GM12865 (cell line): ENCODE measurements around the gene DDX31.

ENCODE experiments used
- DNase-seq: peaks from one replicate; pipeline ENCODE4 v3.0.0; 2010; ENCODE audit warnings: low read depth
- H3K4me3 ChIP-seq: 2 replicates; pipeline ENCODE4 v1.5.1; 2011; ENCODE audit warnings: mild to moderate bottlenecking, low read depth, low read length, control low read depth
- TF ChIP-seq, protein P1 (sequence below): IDR thresholded peaks from 2 replicates; pipeline ENCODE4 v1.5.1; 2011; ENCODE audit warnings: low read length, control low read depth, low read depth, inconsistent platforms; ENCODE audit not compliant: insufficient read depth; ENCODE audit errors: missing control alignments

DDX31 gene

DNA sequence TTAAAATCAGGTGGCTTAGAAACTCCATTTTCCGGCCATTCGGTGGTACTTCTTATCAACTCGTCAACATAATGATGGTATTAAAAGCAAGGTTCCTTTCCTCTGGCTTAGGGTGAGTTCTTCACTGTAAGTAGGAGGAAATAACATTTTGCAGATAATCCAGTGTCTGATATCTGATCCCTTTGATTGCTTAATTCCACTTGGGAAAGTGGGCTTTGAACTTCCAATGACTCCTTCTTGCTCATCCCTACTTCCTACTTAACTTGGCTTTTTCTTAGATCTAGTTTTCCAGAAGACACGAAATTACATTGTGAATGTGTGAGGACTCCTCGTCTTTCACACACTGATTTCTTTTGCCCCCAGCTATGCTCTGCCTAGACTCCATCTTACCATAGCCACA, 31.5 kb downstream of the DDX31 start:
- TF ChIP-seq, protein P1, sequence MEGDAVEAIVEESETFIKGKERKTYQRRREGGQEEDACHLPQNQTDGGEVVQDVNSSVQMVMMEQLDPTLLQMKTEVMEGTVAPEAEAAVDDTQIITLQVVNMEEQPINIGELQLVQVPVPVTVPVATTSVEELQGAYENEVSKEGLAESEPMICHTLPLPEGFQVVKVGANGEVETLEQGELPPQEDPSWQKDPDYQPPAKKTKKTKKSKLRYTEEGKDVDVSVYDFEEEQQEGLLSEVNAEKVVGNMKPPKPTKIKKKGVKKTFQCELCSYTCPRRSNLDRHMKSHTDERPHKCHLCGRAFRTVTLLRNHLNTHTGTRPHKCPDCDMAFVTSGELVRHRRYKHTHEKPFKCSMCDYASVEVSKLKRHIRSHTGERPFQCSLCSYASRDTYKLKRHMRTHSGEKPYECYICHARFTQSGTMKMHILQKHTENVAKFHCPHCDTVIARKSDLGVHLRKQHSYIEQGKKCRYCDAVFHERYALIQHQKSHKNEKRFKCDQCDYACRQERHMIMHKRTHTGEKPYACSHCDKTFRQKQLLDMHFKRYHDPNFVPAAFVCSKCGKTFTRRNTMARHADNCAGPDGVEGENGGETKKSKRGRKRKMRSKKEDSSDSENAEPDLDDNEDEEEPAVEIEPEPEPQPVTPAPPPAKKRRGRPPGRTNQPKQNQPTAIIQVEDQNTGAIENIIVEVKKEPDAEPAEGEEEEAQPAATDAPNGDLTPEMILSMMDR, result no peak
- DNase-seq, result no peak

GRCh38 chr9:132637801-132638200, 32.0 kb downstream of the DDX31 start:
- no peak overlapping the region for H3K4me3 ChIP-seq
- TF ChIP-seq, protein P1, result no peak
- DNase-seq, result no peak

More for the DNA sequence above, 31.5 kb downstream of the DDX31 start:
- H3K4me3 ChIP-seq, result no peak overlapping the region

DNA sequence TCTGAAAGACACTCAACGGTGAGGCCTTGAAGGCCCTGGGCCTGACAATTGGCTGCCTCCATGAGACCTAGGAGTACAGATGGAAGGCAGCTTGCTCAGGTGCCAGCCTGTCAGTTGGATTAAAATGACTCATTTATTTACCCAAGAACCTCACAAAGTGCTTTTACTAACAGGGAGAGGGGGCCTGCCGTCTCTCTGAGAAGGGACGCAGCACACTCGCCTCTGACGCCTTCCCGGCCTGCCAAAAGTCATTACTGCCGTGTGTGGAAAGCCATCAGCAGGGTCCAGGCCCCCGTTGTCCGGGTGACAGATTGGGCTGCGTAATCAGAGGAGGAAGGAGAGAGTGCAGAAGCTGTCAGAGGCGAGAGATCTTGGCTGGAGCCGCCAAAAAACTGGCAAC, 32.4 kb downstream of the DDX31 start:
- TF ChIP-seq, protein P1, result no peak
- H3K4me3 ChIP-seq, result no peak overlapping the region
- DNase-seq, result no peak

GRCh38 chr9:132634327-132634726, 35.5 kb downstream of the DDX31 start:
- DNase-seq, result no peak
- no peak overlapping the region for H3K4me3 ChIP-seq
- TF ChIP-seq, protein P1, result no peak

DNA sequence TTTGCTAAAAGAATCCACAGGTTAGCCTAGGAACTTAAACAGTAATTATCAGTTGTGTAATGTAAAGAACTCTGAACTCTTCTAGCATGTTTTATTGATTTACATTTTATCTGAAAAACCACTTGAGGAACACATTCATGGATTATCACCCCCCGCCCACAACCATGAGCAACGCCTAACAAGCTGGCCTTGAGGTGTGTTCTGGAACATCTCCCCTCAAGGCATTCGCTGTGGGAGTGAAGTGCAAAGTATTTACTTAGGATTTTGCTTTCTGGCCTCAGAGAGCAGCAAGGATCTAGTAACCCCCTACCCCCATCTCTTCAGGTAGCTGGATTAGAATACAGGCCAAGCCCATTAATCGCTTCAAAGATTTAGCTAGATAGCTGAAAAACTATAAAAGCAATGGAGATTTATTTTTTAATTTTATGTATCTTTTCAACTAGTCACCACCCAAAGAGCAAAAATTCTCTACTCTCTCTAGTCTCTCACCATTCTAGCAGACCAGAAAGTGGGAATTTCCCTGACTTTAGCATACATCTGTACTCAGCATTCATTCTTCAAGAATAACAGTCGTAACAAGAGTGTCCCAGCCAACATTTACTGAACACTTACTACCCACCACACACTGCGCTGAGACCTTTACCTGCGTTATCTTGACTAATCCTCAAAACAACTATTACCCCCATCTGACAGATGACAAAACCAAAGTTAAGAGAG, 37.2 kb downstream of the DDX31 start:
- TF ChIP-seq, protein P1, result no peak
- DNase-seq, result no peak
- H3K4me3 ChIP-seq, result no peak overlapping the region

DNA sequence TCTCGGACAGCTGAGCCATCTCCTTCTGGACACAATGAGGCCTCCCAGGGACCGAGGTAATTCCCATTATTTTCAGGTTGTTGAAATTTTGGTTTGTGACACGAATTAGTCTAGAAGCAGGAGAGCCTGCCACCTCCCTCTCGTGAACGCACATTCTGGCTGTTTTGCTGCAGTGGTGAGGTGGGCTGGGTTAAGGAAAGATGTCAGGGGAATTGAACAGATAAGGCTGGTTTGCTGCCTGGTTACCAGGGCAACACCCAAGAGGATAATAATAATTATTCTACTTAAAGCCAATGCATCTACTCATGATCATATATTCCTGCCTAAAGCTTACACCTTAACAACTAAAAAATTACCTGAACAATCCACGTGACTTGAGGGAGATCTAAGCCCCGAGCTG, 38.1 kb downstream of the DDX31 start:
- H3K4me3 ChIP-seq, result no peak overlapping the region
- no peak for DNase-seq
- TF ChIP-seq, protein P1, result no peak

DNA sequence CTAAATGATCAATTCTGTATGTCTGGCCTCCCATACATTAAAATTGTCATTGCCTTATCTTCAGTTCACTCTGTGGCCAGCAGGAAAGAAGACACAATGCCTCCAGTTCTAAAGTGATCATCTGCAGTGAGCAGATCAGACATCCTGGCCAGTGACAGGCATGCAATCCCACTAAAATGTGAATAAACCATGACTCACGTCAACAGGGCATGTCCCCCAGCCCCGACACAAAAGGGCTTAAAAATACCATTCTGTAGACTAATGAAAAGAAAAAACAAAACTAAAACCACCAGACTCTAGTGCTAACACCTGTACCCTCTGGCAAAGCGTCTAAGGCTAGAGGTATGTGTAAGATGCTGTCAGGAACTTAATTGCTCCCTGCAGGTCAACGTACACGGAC, 38.5 kb downstream of the DDX31 start:
- no peak for DNase-seq
- TF ChIP-seq, protein P1, result no peak

More for the DNA sequence above, 38.5 kb downstream of the DDX31 start:
- H3K4me3 ChIP-seq, result no peak overlapping the region
